Suppressor macrophage treated with lipopolysaccharide for 1 hour (primary cell): ENCODE data around the gene MRPL55.
A peak's percentile ranks its signal among the peaks of the same experiment; 100 is the strongest.
"Not testable (repeated sequence)": the region's sequence is repeated elsewhere in the genome, so short reads cannot be mapped to it uniquely, and the experiment has no call there.

Experiments used
- DNase-seq, 3 donors: peaks; one replicate each; pipeline ENCODE4 v3.0.0-alpha.2; 2020 to 2022

MRPL55 gene

GRCh38 chr1:228120351-228120750 lies 11.3 kb upstream of the MRPL55 start:
- no peak for DNase-seq

DNA sequence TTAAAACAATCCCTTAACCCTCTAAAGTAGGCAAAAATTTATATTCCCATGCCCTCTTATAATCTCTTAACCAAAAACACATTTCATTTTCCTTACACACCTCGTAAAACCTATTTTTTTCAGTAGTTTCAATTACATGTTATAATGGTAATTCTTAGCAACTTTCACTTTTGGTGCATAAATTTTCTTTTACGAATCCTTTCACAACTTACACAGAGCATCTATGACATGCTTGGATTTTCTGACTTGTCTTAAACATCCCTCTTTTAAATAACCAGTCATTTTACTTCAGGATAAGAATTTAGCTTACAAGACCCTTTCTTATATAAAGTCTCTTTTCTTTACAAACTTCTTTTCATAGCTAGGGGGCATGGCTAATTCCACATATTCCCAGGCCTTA lies 8.9 kb upstream of the MRPL55 start:
- DNase-seq = no peak

DNA sequence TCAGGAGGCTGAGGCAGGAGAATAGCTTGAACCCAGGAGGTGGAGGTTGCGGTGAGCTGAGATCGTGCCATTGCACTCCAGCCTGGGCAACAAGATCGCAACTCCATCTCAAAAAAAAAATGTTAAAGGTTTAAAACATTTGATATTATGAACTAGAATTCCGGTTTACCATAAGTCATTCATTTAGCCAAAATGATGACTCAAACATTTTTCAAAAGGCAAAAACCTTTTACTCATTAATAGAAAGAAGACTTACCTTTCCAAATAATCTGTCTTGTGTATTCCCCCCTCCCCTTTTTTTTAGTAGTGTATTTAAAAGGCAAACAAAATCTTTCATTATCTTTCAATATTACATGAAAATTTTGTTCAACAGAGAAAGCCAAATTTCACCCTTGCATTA lies 8.2 kb upstream of the MRPL55 start:
- DNase-seq = no peak

GRCh38 chr1:228114827-228115226 lies 5.7 kb upstream of the MRPL55 start:
- no peak for DNase-seq

- no peak for DNase-seq
These were observed 3.5 kb upstream of the MRPL55 start for GRCh38 chr1:228112617-228113016.

DNA sequence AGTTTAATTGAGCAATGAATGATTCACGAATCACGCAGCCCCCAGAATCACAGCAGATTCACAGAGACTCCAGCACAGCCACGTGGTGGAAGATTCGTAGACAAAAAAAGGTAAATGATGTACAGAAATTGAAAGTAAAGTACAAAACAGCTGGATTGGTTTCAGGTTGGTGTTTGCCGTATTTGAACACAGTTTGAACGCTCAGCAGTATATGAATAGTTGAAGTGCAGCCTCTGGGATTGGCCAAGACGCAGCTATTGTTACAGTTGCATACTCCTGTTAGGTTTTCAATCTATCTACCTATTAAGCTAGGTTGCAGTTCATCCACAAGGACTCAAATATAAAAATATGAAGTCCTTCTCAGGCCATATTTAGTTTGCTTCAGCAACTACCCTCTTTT lies 3.1 kb upstream of the MRPL55 start:
- no peak for DNase-seq

GRCh38 chr1:228111315-228111714 lies 2.2 kb upstream of the MRPL55 start:
- DNase-seq = not testable (repeated sequence)

GRCh38 chr1:228110556-228110955 lies 1.5 kb upstream of the MRPL55 start:
- peak in 1 of 3 donors; percentile 22 for DNase-seq

DNA sequence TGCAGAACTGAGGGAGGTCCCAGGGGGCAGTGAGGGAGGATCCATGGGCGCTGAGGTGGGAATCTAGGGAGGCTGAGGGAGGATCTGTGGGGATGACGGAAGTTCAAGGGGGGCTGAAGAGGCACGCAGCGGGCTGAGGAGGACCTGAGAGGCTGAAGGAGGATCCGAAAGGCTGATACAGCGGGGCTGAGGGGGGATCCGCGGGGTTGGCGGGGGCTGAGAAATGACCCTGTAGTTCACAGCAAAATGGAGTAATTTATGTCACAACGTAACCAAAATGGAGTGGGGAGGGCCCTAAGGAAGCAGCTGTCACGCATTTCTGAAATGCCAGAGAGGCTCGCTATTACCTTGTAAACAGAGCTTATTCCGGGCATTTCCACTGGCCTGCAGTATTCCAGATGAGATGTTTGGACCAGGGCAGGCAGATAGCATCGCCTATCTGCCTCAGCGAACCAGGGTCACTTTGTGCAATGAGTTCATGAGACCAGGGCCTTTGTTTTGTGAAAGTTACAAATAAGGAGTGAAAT lies 926 bp upstream of the MRPL55 start:
- peak in 1 of 3 donors; percentile 18 for DNase-seq

DNA sequence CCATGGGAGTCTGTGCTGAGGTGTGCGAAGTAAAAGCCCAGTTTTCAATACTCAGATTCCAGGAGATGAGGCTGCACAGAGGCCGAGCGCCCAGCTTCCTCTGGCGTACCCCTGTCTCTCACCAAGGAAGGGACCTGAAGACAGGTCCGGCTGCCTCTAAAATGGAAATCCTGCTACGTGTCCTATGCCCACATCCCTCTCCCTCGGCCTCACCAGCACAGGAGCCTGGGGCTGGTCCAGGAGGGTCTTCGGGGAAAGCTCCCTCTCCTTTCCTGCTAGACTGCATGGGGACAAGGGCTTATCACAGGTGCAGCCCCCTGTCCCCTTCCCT lies 392 bp downstream of the MRPL55 start:
- no peak for DNase-seq

- peak; percentile 65 to 78 (median 67) for DNase-seq
These were observed 926 bp downstream of the MRPL55 start for GRCh38 chr1:228108055-228108690.

DNA sequence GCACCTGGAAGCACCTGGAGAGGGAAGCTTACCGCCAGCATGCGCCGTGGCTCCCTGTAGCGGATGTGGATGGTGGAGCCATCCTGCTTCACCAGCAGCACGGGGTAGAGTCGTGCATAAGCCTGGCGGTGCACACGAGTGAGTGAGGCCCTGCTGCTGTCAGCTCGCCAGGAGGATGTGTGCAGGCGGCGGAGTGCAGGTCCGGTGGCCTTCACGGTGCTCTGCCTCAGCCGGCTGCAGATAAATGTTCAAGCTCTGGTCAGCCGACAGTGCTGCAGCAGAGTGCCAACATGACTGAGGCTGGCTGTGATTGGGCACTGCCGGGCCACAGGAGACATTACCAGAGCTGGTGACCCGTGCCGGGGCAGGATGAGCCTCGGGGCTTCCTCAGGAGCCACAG lies 1.5 kb downstream of the MRPL55 start:
- DNase-seq = no peak

DNA sequence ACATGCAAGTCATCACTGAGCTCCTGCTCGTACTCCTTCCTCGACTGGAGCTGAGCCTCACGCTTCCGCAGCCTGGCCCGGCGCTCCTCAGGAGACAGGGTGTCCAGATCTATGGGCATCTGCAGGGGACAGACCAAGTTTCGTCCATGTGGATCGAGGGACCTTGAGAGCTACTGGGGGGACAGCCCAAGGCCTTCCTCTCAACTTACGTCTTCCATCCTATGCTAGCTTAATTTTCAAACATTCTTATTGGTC lies 2.4 kb downstream of the MRPL55 start:
- DNase-seq = no peak

- no peak for DNase-seq
These were observed 2.9 kb downstream of the MRPL55 start for GRCh38 chr1:228105996-228106799.

DNA sequence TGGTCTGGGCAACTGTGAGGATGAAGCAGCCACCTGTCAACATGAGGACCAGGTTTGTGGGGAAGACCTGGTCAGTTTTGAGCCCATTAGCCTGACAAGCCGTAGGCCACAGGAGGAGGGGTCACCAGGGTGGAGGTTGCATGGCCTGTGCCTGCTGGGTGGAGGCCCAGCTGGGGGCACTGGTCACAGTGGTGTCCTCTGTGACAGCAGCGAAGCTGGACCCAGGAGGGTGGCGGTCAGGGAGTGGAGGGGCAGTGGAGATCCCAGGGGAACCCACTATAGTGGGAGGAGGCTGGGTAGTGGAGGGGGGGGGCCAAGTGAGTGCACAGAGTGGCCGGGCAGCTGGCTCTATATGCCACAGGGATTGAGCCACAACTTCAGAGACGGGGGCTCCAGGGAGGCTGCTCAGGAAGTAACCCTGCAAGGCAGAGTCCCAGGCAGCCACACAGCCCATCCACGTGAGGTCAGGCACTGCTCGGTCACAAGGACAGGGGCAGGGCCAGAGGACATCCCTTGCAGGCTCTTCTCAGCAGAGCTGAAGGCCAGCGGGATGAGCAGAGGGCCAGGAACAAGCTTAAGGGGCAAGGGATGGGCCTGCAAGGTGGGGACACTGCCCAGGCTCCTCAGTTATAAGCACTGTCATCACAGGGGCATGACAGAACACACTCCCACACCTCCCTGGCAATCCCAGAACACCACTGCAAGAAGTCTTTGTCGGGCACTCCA lies 3.7 kb downstream of the MRPL55 start:
- no peak for DNase-seq

GRCh38 chr1:228104526-228105269 lies 4.4 kb downstream of the MRPL55 start:
- DNase-seq = no peak

DNA sequence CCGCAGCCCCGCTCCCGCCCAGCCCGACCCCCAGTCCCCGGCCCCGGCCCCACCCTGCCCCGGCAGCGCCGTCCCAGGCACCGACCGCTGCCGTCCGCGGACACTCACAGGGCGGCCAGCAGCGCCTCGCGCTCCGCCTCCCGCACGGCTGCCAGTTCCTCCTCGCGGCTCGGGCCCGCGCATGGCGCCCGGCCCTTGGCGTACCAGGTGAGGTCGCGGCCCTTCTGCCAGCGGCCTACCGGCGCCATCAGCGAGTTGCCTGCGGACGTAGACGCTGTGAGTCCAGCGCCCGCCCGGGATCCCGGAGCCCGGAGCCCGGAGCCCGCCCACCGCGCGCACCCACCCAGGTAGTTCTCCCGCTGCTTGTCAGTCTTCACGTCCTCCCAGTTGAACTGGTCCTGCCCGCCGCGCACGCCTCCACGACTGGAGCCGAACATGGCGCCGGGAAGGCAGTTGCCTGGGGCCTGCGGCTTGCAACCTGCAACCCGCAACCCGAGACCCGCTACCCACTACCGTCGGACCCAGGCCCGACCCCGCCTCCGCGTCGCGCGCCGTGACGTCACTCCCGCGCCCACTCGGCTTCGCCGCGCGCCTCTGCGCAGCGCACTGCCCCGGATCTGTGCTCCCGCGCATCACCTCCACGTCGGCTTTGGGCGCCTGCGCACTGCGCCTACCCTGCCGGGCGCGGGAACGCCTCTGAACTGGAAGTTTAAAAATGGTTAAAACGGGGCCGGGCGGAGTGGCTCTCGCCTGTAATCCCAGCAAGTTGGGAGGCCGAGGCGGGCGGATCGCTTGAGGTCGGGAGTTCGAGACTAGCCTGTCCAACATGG lies 6.1 kb downstream of the MRPL55 start, which contains the start of gene C1orf35:
TSS of gene C1orf35 (minus strand) at position 535 of the 830 bp plus-strand sequence. CDS start at position 437, 98 bp downstream.
- DNase-seq = peak; percentile 95 to 98 (median 97)

DNA sequence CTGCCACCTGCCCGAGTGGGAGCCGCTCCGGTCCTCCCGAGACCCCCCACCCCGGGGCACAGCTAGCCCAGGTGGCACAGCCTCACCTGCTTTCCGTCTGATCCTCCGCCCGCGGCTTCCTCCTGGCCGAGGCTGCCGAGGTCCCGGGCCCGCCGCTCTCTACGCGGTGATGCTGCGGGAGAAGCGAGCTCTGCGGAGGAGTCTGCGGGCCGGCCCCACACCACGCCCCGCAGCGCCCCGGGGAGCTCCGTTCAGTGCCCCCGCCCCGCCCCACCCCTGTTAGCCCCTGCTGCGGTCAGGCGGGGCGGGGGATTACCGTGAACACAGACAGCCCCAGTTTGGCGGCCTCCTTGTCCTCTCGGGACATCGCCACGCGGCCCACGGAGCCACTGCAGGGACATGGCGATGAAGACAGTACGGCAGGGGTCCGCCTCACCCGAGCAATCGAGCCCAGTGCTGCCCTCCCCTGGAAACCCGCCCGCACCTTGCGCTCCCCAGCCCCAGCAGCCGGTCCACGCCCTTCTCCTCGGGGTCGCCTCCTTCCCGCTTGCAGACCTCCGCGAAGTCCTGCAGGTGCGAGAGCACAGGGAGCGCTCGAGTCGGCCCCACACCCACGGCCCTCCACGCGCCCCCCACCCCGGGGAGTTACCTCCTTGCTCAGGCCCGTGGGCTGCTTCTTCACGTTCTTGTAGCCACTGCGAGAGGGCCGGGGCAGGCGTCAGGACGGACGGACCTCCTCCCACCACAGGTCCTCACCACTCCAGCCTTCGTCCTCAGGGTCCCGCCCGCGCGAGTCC lies 6.9 kb downstream of the MRPL55 start:
- DNase-seq = peak; percentile 45 to 65 (median 50)

DNA sequence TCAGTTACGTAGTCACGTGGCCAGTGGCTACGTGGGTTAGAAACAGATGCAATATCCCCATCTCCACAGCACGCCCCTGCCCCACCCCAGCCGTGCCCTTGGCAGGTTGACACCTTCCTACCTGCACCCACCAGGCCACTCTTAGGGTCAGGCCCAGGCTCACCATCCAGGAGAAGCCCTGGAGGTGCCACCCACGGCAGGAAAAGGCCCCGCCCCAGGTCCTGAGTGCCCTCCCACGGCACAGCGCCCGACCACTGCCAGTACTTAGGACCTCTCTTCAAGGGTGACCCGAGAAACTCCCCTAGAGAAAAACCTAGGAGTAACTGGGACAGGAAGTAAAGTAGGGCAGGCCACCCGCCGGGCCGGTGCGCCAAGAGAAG lies 7.5 kb downstream of the MRPL55 start:
- DNase-seq = peak in 1 of 3 donors; percentile 17

DNA sequence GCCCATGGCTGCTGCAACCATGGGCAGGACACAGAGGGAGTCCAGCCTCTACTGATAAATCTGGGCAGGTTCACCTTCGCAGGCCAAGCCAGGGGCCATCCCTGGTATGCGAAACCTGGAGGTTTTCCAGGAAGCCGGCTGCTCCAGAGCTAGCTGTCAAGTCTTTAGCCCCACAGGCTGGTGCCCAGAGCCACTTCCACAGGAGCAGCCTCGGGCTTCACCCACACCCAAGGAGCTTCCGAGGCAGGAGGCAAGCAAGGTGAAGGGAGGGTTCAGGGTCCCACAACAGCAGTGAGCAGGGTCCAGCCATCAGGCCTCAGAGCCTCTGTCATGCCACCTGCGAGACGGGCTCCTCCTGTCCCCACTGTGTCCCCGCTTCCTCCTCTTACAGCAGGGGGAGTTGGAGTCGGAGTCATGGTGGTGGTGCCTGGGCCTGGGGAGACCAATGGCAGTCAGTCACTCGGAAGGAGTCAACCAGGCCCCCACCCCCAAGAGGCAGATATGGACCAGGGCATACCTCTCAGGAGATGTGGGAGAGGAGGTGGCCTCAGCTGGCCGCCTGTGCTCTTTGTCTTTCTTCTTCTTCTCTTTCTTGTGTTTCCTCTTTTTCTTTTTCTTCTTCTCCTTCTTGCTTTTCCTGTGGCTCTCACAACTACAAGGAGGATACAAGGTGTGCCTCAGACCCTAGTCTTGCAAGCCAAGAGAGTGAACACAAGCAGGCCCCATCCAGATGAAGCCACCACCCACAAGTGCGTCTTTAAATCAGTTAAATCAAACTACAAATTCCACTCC lies 8.1 kb downstream of the MRPL55 start:
- no peak for DNase-seq
